ENCODE measurements around the gene PAGE2B. TPM values are rescaled to one million over a fixed set of nuclear protein-coding genes. Genes with fewer than 3 reads are reported as not detected.
"Not testable (repeated sequence)": the region's sequence is repeated elsewhere in the genome, so short reads cannot be mapped to it uniquely, and the experiment has no call there.

PAGE2B gene
- total RNA-seq, 1 donor from 2014 or later: not detected

DNA sequence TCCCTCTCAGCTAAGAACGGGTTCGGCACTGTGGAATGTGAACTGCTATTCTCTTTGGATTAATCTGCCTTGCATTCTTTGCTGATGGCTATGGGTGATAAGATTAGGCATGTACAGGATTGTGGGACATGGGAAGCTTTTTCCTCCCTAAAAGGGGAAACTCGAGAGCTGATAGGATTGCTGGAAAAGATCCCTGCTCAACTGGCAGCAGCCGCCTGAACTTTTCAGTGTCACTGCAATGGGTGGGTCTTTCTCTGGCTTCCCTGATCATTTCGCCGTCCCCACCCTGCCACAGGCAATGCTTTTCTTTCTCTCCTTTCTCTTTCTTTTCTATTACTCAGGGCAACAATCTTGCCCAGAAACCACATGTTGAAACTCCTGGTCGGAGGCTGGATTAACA, 34.5 kb downstream of the PAGE2B start:
- TF ChIP-seq, protein P1, sequence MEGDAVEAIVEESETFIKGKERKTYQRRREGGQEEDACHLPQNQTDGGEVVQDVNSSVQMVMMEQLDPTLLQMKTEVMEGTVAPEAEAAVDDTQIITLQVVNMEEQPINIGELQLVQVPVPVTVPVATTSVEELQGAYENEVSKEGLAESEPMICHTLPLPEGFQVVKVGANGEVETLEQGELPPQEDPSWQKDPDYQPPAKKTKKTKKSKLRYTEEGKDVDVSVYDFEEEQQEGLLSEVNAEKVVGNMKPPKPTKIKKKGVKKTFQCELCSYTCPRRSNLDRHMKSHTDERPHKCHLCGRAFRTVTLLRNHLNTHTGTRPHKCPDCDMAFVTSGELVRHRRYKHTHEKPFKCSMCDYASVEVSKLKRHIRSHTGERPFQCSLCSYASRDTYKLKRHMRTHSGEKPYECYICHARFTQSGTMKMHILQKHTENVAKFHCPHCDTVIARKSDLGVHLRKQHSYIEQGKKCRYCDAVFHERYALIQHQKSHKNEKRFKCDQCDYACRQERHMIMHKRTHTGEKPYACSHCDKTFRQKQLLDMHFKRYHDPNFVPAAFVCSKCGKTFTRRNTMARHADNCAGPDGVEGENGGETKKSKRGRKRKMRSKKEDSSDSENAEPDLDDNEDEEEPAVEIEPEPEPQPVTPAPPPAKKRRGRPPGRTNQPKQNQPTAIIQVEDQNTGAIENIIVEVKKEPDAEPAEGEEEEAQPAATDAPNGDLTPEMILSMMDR (conservative IDR thresholded peaks at IDR 0.05; ENCODE audit: low read depth, low read length): no peak
- no peak for DNase-seq (ENCODE audit: low read depth)
- no peak overlapping the region for H3K4me3 ChIP-seq (ENCODE audit: low read depth, low read length)

DNA sequence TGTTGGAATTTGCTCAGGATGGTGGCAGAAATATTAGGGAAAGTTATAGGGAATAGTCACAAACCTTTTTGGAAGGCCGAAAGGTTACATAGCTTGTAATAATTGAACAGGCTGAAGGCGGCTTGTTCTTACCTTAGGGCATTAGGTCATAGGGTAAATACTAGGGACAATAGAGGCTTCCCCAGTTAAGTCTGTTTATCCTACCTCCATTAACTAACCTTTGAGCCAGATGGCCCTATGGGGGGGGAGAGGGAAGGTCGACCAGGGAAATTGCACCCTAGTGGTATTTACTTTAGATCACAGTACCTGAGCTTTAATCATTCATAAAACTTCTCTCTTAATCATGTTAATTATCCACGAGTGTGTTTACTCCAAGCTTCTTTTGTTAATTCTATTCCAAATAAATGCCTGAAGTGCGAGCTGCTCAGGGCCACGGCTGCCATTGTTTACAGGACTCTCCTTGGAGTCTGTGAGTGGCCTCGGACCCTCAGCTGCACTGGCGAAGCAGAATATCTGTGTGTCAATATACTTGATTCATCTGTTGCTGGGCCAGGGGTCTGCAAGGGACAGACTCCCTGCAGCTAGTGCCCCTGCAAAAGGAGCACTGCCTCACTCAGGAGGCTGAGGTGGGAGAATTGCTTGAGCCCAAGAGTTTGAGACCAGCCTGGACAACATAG, 36.9 kb downstream of the PAGE2B start:
- DNase-seq (ENCODE audit: low read depth): no peak
- no peak overlapping the region for H3K4me3 ChIP-seq (ENCODE audit: low read depth, low read length)
- TF ChIP-seq, protein P1 (conservative IDR thresholded peaks at IDR 0.05; ENCODE audit: low read depth, low read length): no peak

DNA sequence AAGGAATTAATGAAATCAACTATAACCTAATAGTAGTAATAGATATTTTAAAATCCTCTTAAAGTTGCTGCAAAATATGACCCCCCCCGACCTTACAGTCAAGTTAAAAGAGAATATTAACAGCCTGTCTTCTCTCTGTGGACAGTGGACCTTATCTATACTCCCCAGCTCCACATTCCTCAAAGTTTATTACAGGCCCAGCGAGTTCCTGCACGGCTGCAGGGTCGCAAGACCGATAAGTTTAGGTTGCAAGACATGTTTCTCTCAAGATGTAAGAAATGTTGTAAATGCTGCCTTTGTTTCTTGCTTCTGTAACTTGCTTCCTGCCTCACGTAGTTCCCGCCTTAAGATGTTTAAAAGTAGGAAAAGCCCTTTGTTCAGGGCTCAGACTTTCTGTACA, 41.8 kb downstream of the PAGE2B start:
- not testable (repeated sequence) for DNase-seq (ENCODE audit: low read depth); H3K4me3 ChIP-seq (ENCODE audit: low read depth, low read length)

DNA sequence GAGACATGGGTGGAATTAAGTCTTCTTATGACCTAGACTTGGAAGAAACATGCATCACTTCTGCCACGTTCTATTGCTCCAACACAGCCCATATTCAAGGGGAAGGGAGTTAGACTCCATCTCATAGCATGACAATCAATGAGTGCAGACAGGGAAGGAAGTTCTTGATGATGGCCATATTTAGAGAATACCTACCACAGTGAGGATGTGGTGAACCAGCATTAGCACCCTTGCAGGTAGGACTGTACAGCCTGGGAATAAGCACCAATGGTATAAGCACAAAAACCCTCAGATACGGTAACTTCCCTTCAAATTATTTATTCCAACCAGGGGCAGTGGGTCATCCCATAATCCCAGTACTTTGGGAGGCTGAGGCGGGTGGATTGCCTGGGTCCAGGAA, 43.7 kb downstream of the PAGE2B start:
- TF ChIP-seq, protein P1 (conservative IDR thresholded peaks at IDR 0.05; ENCODE audit: low read depth, low read length): no peak
- DNase-seq (ENCODE audit: low read depth): no peak
- H3K4me3 ChIP-seq (ENCODE audit: low read depth, low read length): no peak overlapping the region

DNA sequence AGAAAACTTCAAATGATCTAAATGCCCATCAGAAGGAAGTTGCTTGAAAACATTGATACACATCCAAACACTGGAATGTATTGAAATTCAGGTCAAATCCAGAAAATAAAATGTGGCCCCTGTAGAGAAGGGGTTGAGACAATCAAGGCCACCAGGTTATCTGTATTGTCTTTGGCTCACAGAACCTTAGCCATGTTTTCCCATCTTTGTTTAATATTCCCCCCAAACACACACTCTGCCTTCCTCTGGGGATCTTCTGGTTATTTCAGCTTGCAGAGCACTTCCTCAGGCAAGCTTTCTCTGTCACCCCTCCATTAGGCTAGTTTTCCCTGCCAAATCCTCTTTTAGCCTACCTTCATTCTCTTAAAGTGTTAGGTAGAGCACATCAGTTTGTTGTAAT, 44.4 kb downstream of the PAGE2B start:
- no peak overlapping the region for H3K4me3 ChIP-seq (ENCODE audit: low read depth, low read length)
- TF ChIP-seq, protein P1 (conservative IDR thresholded peaks at IDR 0.05; ENCODE audit: low read depth, low read length): no peak
- no peak for DNase-seq (ENCODE audit: low read depth)

DNA sequence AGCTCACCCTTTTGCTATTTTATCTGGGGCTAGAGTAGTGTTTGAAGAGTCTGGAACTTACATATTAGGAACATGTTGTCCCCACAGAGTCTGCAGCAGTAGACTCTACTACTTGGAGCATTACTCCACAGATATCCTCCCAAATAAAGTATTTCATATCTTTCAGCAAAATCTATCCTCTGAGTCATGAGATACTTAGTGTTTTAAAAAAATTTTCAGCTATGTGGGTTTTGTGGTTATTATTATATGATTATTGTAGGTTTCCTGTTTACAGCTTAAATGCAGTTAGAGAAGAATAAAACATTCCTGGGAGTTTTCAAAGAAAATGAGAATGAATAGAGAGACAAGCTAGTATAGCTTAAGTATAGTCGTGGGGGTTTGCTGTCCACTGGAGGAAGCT, 44.9 kb downstream of the PAGE2B start:
- H3K4me3 ChIP-seq (ENCODE audit: low read depth, low read length): no peak overlapping the region
- TF ChIP-seq, protein P1 (conservative IDR thresholded peaks at IDR 0.05; ENCODE audit: low read depth, low read length): no peak
- no peak for DNase-seq (ENCODE audit: low read depth)

DNA sequence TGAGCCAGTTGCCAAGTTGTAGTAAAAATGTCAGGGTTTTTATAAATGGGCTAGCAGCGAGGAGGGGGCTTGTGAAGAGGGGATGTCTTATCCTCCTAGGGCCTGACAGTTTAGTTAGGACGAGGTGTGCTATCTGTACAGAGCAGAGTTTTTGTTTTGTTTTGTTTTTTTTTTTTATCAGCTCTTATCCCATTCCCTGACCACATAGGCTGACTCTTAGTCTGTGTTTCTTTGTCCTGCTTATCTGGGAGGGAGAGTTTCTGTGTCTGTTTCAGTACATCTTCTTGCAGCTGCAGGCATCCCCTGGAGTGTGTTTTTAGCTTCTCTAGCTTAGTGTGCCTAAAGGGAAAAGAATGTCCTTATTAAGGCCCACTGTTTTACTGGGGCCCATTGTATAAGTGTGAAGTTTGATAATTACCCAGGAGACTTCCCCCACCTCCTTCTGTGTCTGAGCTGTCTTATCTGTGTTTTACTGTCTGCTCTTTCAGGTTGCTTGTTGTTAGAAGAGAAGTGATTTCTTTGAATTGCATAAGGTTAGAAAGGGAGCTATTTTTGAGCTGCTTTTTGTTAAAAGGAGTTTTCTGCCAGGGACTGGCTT, 46.0 kb downstream of the PAGE2B start:
- TF ChIP-seq, protein P1 (conservative IDR thresholded peaks at IDR 0.05; ENCODE audit: low read depth, low read length): no peak
- DNase-seq (ENCODE audit: low read depth): no peak

More for the DNA sequence above, 46.0 kb downstream of the PAGE2B start:
- H3K4me3 ChIP-seq (ENCODE audit: low read depth, low read length): no peak overlapping the region

Measured in epithelial cell of proximal tubule (primary cell).